Measurements from ENCODE around the gene NCKAP5.

- TF ChIP-seq CTCF (IDR thresholded peaks at IDR 0.05; ENCODE audit: insufficient read depth, low read depth, low read length) (no peak), EZH2 (IDR thresholded peaks at IDR 0.05; ENCODE audit: insufficient read depth, low read length) (no peak)
These were observed 43.2 kb downstream of the NCKAP5 start for GRCh38 chr2:133525090-133525489.
